Activated B cell treated with CpG ODN at 0.5 μM for 24 hours (primary cell): ENCODE results near the gene DNAJB9. TPM values are rescaled to one million over a fixed set of nuclear protein-coding genes. Genes with fewer than 3 reads are reported as not detected.

ENCODE experiments used
- ATAC-seq: fragments of 200-7000 bp; cut with Tn5 transposase; one replicate; pipeline ENCODE4 v1.10.0; 2021; ENCODE audit warnings: low read depth, mild to moderate bottlenecking, moderate library complexity
- CTCF ChIA-PET: fragments of 350-600 bp; sonication (Branson Sonifier 250); formaldehyde crosslinking; loops from one replicate; lab custom pipeline; 2021; ENCODE audit warnings: antibody characterized with exemption; lab: Charles Lee
- POLR2A ChIA-PET: fragments of 350-600 bp; sonication (Branson Sonifier 250); formaldehyde crosslinking; loops from one replicate; lab custom pipeline; 2021; ENCODE audit warnings: antibody characterized with exemption; lab: Charles Lee
- DNase-seq: peaks from one replicate; pipeline ENCODE4 v3.0.0; 2022
- H3K27ac Mint-ChIP-seq: one replicate; pipeline ENCODE4 v1.8.0; 2020; ENCODE audit warnings: mixed read lengths
- H3K27me3 Mint-ChIP-seq: one replicate; pipeline ENCODE4 v1.8.0; 2021; ENCODE audit warnings: mixed read lengths
- H3K36me3 Mint-ChIP-seq: one replicate; pipeline ENCODE4 v1.8.0; 2021; ENCODE audit warnings: low read depth, mixed read lengths
- H3K4me1 Mint-ChIP-seq: one replicate; pipeline ENCODE4 v1.8.0; 2021; ENCODE audit warnings: mixed read lengths
- H3K4me3 Mint-ChIP-seq: one replicate; pipeline ENCODE4 v1.8.0; 2020; ENCODE audit warnings: mild to moderate bottlenecking, mixed read lengths
- H3K9me3 Mint-ChIP-seq: one replicate; pipeline ENCODE4 v1.8.0; 2020; ENCODE audit warnings: mixed read lengths
- intact Hi-C: fragments of 100-400 bp; cut with micrococcal nuclease; formaldehyde crosslinking; loops from one replicate; pipeline ENCODE4 v1.15.1; 2024
- total RNA-seq: library from RNA; stranded (reverse); gene quantifications from 2 replicates; pipeline ENCODE4 v1.2.3, GENCODE V29; 2022
- TF ChIP-seq, protein P1 (sequence below): fragments of 200-600 bp; IDR thresholded peaks from one replicate; pipeline ENCODE4 v1.8.0; 2022; ENCODE audit warnings: antibody characterized with exemption, mild to moderate bottlenecking

The DNAJB9 gene
- total RNA-seq, 1 donor from 2014 or later = 9.0 TPM

DNA sequence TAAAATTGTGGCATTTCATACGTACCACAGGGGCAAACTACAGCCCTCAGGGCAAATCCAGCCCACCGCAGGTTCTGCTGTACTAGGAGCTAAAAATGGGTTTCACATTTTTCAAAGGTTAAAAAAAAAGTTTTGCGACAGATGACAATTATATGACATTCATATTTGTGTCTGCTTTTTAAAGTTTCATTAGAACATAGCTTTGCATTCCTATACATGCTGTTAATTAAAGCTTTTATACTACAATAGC is 43.0 kb upstream of the DNAJB9 start:
- CTCF ChIA-PET = interaction anchor here (1.1 to 2.6 kb wide), 4 partner anchors 29 to 79 kb away, joined by 3 to 12 read pairs (median 7); partner anchors contain the start of genes DNAJB9 and THAP5
- intact Hi-C loops = loop anchor here (1.0 to 10.0 kb wide), 5 partner anchors 23 to 783 kb away; partner anchors contain the start of genes DLD, DNAJB9 and THAP5
- Mint-ChIP-seq H3K9me3 (no peaks in the 10 kb centered on the region), H3K36me3 (peaks cover 24% of the 10 kb centered on the region), H3K4me3 (peak overlapping the region; percentile 96), H3K4me1 (peaks cover 47% of the 10 kb centered on the region), H3K27ac (peak overlapping the region; percentile 97), H3K27me3 (no peaks in the 10 kb centered on the region)
- DNase-seq (no peak), ATAC-seq (no peak)
- TF ChIP-seq, protein P1, sequence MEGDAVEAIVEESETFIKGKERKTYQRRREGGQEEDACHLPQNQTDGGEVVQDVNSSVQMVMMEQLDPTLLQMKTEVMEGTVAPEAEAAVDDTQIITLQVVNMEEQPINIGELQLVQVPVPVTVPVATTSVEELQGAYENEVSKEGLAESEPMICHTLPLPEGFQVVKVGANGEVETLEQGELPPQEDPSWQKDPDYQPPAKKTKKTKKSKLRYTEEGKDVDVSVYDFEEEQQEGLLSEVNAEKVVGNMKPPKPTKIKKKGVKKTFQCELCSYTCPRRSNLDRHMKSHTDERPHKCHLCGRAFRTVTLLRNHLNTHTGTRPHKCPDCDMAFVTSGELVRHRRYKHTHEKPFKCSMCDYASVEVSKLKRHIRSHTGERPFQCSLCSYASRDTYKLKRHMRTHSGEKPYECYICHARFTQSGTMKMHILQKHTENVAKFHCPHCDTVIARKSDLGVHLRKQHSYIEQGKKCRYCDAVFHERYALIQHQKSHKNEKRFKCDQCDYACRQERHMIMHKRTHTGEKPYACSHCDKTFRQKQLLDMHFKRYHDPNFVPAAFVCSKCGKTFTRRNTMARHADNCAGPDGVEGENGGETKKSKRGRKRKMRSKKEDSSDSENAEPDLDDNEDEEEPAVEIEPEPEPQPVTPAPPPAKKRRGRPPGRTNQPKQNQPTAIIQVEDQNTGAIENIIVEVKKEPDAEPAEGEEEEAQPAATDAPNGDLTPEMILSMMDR = no peak
- POLR2A ChIA-PET = interaction anchor here (0.6 to 4.8 kb wide), 11 partner anchors 9 to 70 kb away, joined by 3 to 125 read pairs (median 6); partner anchors contain the start of genes DNAJB9 and THAP5

DNA sequence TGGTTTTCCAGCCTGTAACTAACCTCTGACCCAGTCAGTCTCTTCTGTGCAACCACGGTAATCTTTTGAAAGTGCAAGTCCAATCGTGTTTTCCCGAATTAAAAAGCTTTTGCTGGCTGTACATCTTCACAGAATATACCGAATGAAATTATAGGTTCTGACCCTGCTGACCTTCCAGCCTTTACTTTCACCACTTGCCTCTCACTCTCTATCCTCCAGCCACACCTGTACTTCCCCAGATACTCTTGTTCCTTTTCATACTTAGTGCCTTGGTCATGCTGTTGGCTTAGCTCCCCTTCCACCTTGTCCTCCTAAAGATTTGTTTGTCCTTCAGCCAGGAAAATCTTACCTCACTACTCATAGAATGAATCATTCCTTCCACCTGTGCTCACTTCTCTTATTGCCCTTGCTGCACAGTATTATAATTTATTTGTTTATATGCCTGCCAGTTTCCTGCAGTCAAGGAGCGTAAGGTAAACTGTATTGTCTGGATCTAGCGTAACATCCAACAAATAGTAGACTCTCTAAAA is 41.4 kb upstream of the DNAJB9 start:
- CTCF ChIA-PET = no interaction called here
- H3K4me3 Mint-ChIP-seq = no peak overlapping the region

DNA sequence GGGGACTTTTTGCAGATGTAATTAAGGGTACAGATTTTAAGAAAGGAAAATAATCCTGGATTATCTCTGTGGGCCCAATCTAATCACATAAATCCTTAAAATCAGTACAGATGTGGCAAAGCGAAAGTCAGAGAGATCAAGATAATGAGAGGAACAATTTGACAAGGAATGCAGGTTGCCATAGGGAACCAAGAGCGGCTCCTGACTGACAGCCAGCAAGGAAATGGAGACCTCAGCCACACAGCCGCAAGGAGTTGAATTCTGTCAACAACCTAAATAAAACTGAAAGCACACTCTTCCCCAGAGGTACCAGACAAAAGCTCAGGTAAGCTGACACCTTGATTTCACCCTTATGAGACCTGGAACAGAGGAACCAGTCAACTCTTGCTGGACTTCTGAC is 40.3 kb upstream of the DNAJB9 start:
- CTCF ChIA-PET = no interaction called here
- Mint-ChIP-seq H3K9me3 (no peaks in the 10 kb centered on the region), H3K27ac (no peak overlapping the region), H3K4me3 (no peak overlapping the region), H3K4me1 (peaks cover 24% of the 10 kb centered on the region), H3K27me3 (no peaks in the 10 kb centered on the region), H3K36me3 (peaks cover 12% of the 10 kb centered on the region)
- intact Hi-C loops = loop anchor here (10.0 kb wide), 1 partner anchor 635 kb away; the partner anchor contains the start of gene DLD
- POLR2A ChIA-PET = interaction anchor here (2.6 kb wide), 1 partner anchor 40 kb away, joined by 11 read pairs; the partner anchor contains the start of genes DNAJB9 and THAP5
- DNase-seq = no peak
- no peak for ATAC-seq
- TF ChIP-seq, protein P1 = no peak

More for the DNA sequence above, 41.4 kb upstream of the DNAJB9 start:
- H3K36me3 Mint-ChIP-seq = peaks cover 16% of the 10 kb centered on the region
- intact Hi-C loops = loop anchor here (10.0 kb wide), 1 partner anchor 633 kb away; the partner anchor contains the start of gene DLD
- DNase-seq (no peak), ATAC-seq (no peak)
- peaks cover 35% of the 10 kb centered on the region for H3K4me1 Mint-ChIP-seq
- H3K27me3 Mint-ChIP-seq = no peaks in the 10 kb centered on the region
- no peaks in the 10 kb centered on the region for H3K9me3 Mint-ChIP-seq
- H3K27ac Mint-ChIP-seq = no peak overlapping the region
- TF ChIP-seq, protein P1 = no peak
- POLR2A ChIA-PET = interaction anchor here (2.6 kb wide), 1 partner anchor 41 kb away, joined by 11 read pairs; the partner anchor contains the start of genes DNAJB9 and THAP5

DNA sequence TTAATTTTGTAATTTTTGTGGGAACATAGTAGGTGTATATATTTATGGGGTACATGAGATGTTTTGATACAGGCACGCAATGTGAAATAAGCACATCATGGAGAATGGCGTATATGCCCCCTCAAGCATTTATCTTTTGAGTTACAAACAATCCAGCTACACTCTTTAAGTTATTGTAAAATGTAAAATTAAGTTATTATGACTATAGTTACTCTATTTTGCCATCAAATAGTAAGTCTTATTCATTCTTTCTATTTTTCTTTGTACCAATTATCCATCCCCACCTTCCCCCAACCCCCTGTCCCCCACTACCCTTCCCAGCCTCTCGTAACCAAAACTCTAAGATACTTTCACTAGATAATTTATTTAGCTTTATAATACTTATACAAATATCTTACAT is 36.0 kb upstream of the DNAJB9 start:
- Mint-ChIP-seq H3K36me3 (no peaks in the 10 kb centered on the region), H3K9me3 (no peaks in the 10 kb centered on the region), H3K27ac (no peak overlapping the region), H3K4me1 (peaks cover 17% of the 10 kb centered on the region), H3K4me3 (no peak overlapping the region), H3K27me3 (no peaks in the 10 kb centered on the region)
- no peak for ATAC-seq
- ChIA-PET CTCF (no interaction called here), POLR2A (no interaction called here)
- intact Hi-C loops = no loop called here
- TF ChIP-seq, protein P1 = no peak
- DNase-seq = no peak

DNA sequence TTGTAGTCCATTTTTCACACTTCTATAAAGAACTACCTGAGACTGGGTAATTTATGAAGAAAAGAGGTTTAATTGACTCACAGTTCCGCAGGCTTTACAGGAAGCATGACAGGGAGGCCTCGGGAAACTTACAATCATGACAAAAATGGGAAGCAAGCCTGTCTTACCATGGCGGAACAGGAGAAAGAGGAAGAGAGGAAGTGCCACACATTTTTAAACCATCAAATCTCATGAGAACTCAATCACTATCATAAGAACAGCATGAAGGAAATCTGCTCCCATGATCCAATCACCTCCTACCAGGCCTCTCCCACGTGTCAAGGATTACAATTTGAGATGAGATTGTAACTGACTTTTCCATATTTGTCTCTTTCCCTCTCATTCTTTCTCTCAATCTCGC is 34.4 kb upstream of the DNAJB9 start:
- Mint-ChIP-seq H3K4me3 (no peak overlapping the region), H3K36me3 (no peaks in the 10 kb centered on the region), H3K4me1 (peaks cover 17% of the 10 kb centered on the region), H3K9me3 (no peaks in the 10 kb centered on the region), H3K27ac (no peak overlapping the region), H3K27me3 (no peaks in the 10 kb centered on the region)
- POLR2A ChIA-PET = no interaction called here
- CTCF ChIA-PET = no interaction called here
- no peak for DNase-seq
- ATAC-seq = no peak
- TF ChIP-seq, protein P1 = no peak
- intact Hi-C loops = no loop called here
